Right hindlimb (tissue), 1 donor: ENCODE results near the gene SEPTIN5.

Experiments used
- DNase-seq: peaks from one replicate; pipeline ENCODE4 v3.0.0-alpha.2; 2018

Gene SEPTIN5

GRCh38 chr22:19705181-19705934 lies 8.9 kb upstream of the SEPTIN5 start:
- peak; percentile 15 for DNase-seq

- no peak for DNase-seq
Measured at GRCh38 chr22:19706661-19707151, 7.6 kb upstream of the SEPTIN5 start.

GRCh38 chr22:19707347-19708290 lies 6.7 kb upstream of the SEPTIN5 start:
- DNase-seq: peak; percentile 13

GRCh38 chr22:19708321-19709011 lies 5.8 kb upstream of the SEPTIN5 start:
- peak; percentile 12 for DNase-seq

GRCh38 chr22:19709063-19709769 lies 5.1 kb upstream of the SEPTIN5 start:
- peak; percentile 9 for DNase-seq

- no peak for DNase-seq
Measured at GRCh38 chr22:19710020-19710768, 4.1 kb upstream of the SEPTIN5 start.

- no peak for DNase-seq
Measured at GRCh38 chr22:19710769-19711106, 3.6 kb upstream of the SEPTIN5 start.

- peak; percentile 18 for DNase-seq
Measured at GRCh38 chr22:19713245-19713644, 1.1 kb upstream of the SEPTIN5 start.

GRCh38 chr22:19713650-19714311 lies 522 bp upstream of the SEPTIN5 start:
- peak; percentile 65 for DNase-seq

- DNase-seq: no peak
Measured at GRCh38 chr22:19715188-19715930, 1.1 kb downstream of the SEPTIN5 start.

- peak; percentile 22 for DNase-seq
Measured at GRCh38 chr22:19716041-19716828, 1.9 kb downstream of the SEPTIN5 start.

GRCh38 chr22:19716829-19717105 lies 2.5 kb downstream of the SEPTIN5 start:
- DNase-seq: no peak

GRCh38 chr22:19717181-19717580 lies 2.9 kb downstream of the SEPTIN5 start:
- DNase-seq: peak; percentile 36

- DNase-seq: peak; percentile 87
Measured at GRCh38 chr22:19717691-19718455, 3.6 kb downstream of the SEPTIN5 start.

GRCh38 chr22:19718456-19719049 lies 4.2 kb downstream of the SEPTIN5 start:
- DNase-seq: no peak

- peak; percentile 48 for DNase-seq
Measured at GRCh38 chr22:19719050-19719482, 4.8 kb downstream of the SEPTIN5 start.

GRCh38 chr22:19719488-19720021 lies 5.3 kb downstream of the SEPTIN5 start:
- DNase-seq: peak; percentile 35

- peak; percentile 23 for DNase-seq
Measured at GRCh38 chr22:19720150-19720827, 6.0 kb downstream of the SEPTIN5 start.
